Left ventricle myocardium superior (tissue), 1 donor: ENCODE measurements around the gene STAG3. TPM values are rescaled to one million over a fixed set of nuclear protein-coding genes. Genes with fewer than 3 reads are reported as not detected.

Experiments used
- ATAC-seq: fragments of 200-7000 bp; cut with Tn5 transposase; one replicate; pipeline ENCODE4 v1.9.1; 2020; ENCODE audit warnings: mild to moderate bottlenecking, moderate library complexity
- DNase-seq: peaks from one replicate; pipeline ENCODE4 v3.0.0-alpha.2; 2020
- intact Hi-C: fragments of 100-400 bp; cut with micrococcal nuclease; formaldehyde crosslinking; loops from one replicate; pipeline ENCODE4 v1.11.0; 2022
- total RNA-seq: library from RNA; stranded (reverse); fragmentation: NEBNext Ultra II Directional; extraction: Animal tissue kit (Norgen Biotek cat#: 25700); gene quantifications from one replicate; pipeline ENCODE4 v1.2.1, GENCODE V29; 2021
- donor health status: DM: no; HTN: yes; CAD: no; lungs with severe emphysema.

STAG3 gene
- total RNA-seq, 1 donor from 2014 or later, result 0.74 TPM

DNA sequence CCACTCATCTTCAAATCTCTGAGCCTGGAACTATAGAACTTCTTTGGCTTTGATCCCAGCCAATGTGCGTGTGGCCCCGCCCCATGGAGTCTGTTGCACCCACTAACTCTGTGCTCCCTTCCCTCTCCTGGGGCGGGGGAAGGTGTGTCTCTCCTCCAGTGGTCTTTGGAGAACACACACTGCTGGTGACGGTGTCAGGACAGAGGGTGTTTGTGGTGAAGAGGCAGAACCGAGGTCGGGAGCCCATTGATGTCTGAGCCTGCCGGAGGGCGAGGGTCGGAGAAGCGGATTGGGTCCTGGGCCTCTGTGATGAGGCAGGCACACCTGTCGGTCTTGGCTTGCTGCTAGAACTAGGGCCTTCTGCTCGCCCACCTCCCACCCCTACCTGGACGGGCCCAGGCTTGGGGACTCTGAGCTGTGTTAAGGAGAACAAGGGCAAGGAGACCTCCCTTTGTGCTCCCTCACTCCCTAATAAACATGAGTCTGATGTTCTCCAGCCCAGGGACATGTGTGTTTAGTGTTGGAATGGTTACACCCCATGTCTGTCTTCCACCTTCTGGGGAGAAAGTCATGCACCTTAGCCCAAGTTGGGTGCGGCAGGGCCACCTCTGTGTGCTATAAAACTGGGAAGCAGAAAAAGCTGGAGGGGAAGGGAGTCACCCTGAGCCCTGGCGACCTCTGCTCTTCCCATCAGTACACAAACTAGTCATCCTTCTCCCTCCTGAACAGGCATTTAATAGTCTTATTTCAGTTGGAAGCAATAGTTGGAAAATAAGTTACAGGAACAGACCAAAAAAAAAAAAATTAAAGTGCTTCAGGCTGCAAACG is 23.8 kb upstream of the STAG3 start:
- intact Hi-C loops, result no loop called here
- ATAC-seq, result no peak

DNA sequence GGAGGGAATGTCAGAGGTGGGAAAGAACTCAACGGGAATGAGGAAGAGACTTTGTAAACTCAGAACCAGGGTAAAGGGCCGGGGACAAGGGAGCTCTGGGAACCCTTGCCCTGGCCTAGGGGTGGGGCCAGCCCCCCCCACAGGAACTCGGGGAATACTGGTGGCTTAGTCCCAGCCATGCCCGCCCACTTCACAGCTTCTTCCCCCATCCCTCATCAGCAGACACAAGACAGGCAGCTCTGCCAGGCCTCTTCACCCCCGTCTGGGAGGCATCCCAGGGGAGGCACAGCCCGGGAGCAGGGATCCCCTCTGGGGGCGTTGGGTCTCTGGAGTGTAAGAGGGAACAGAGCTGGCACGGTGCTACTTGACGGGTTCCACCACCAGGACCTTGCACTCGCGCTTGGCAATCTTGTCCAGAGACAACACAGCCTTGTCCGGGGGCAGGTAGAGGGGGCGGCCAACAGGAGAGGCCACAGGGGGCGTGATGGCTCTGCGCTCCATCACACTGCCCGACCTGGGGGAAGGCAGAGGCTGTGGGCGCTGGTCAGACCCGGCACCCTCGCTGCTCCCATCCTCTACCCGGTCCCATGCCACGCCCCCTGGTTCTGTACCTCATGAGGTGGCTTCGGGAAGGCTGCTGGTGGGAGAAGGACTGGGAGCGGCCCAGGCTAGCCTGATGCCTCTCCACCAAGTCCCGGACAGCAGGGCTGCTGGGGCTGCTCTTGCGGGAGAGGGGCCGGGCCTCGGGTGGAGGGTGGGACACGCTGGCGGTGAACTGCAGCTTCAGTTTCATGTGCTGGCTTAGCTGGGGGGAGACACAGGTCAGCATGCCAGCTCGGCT is 22.8 kb upstream of the STAG3 start:
- intact Hi-C loops, result no loop called here
- no peak for ATAC-seq

More for the DNA sequence above, 23.8 kb upstream of the STAG3 start:
- DNase-seq, result peak; percentile 18

DNA sequence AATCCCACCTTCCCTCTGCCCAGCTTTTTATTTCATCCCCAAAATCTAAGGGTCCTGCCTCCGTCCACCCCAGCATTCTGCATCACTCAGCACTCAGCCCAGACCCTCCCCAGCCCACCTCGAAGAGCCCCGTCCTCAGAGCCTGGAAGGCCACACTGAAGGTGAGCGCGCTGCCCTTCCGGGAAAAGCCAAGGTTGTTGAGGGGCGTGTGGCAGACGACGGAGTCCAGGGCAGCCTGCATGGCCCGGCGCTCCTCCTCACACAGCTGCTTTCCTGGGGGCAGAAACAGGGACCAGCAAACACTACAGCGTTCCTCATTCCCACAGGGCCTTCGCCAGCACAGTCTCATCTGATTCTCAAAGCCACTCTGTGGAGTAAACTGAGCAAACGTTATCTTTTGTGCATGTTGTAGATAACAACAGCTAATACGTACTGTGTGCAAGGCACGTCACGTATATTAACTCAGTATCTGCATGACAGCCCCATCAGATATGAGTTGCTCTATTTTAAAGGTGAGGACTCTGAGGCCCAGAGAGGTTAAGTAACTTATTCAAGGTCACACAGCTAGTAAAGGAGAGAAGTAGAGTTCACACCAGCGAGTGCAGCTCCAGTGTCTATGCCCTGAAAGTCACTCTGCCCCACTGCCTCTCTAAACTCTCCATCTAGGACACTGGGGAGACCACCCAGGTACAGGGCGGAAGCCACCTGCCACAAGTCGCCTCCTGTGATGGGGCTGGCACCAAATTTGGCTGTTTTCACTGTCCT is 22.0 kb upstream of the STAG3 start:
- DNase-seq (peak; percentile 20), ATAC-seq (no peak)
- intact Hi-C loops, result no loop called here

More for the DNA sequence above, 22.8 kb upstream of the STAG3 start:
- peak; percentile 30 for DNase-seq

DNA sequence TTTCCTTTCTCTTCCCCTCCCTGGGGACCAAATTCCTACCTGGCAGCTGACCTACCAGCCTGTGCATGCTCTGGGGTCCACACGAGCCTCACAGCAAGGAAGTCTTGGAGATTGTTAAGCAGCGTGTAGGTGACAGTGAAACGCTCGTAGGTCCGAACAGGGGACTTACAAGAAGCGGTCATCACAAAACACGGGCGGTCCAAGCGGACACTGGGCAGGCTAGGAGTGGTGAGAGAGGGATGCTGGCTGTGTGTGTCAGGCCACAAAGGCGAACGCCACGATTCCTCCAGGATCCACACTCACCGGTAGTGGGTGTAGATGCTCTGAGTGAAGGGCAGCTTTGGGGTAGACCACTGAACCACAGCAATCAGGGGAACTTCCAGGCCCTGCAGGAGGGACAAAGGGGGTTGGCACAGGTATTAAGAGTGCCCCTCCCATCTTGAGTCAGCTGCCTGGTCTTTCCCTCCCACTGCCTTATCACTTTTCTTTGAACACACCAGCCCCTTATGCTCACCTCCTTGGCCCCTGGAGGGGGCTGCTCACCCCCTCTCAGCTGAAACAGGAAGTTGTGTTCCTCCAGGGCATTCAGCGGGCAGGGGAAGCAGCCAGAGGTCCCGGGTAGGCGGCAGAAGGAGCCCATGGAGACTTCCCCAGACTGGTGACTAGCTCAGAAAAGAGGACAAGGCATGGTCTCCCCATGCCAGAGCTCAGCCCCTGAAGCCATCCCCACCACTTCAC is 21.2 kb upstream of the STAG3 start:
- intact Hi-C loops, result no loop called here
- ATAC-seq, result no peak
- peak; percentile 29 for DNase-seq

DNA sequence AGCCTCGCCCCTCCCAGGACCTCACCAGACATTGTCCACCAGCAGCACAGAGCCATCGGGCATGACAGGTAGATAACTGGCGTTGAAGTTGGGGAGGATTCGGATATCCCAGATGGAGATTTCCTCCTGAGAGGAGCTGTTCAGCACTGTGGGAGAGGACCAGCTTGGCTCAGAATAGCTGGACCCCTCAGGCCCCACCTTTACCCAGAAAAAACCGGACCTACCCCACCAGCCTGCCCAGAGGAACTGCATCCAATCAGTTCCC is 20.7 kb upstream of the STAG3 start:
- ATAC-seq (no peak), DNase-seq (no peak)
- intact Hi-C loops, result no loop called here

DNA sequence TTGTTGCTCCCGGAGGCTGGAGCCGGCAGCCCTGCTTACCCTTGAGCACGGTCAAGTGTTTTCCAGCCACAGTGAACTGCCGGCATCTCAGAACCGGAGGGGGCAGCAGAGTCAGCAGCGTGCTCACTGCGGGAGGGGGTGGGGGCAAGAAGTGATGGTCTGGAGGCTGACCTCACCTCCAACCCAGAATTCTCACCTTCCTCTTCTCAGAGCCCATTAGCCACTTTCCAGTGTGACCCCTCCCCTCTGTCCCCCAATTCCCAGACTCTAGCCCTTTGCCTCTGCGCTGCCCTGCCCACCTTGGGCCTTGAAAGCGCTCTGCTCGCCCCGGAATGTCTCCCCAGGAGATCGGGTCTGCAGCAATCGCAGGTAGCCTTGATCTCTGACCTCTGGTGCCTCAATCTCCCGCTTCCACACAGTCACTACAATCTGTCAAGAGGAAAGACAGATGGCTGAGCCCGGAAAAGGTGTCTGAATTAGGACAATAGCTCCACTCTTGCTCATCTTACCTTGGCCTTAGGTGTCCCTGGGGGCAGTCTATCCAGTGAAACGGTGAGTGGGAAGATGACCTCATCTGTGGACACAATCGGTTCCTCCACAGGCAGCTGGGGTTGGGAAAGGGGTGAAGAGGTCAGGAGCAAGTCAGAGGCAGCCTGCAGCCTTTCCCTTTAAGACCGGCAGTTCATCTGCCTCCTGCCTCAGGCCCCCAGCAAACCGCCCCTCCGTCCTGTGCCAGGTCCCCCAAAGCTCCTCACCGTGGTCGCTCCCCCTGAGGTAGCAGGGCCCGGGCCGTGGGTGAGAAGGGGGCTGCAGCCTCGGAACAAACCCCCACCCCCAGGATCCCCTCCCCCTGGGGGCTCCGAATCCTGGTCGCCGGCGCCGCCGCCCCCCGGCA is 20.1 kb upstream of the STAG3 start:
- ATAC-seq (peak; percentile 11), DNase-seq (peak; percentile 41)
- intact Hi-C loops, result no loop called here

DNA sequence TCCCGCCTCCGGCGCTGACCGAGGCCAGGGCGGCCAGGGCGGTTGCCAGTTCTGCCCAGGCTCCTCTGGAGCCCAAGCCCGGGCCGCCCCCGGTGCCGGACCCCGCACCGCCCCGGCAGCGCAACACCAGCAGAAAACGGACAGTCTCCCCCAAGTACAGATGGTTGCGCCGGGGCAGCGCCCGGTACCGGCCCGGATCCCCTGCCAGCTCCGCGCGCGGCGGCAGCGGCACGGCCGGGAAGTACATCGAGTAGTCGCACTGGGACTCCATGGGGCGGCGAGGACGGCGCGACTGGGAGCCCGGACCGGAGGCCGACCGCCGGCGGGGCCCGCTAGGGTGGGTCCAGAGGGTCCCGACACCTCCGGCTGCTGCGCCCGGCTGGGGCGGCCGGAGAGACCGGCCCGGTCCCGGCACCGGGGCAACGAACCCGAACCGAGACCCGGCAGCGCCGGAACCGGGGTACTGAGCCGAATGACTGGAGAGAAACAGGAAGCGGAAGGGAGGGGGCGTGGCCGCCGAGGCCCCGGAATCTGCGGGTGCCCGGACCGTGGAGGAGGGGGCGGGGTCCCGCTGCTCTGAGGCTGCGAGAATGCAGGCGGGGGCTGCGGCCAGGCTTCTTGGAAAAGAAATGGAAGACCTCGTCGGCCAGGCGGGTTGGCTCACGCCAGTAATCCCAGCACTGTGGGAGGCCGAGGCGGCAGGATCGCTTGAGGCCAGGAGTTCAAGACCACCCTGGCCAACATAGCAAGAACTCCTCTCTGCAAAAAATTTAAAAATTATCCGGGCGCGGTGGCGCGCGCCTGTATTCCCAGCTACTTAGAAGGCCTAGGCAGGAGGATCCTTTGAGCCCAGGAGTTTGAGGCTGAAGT is 19.3 kb upstream of the STAG3 start, which contains the start of gene TRAPPC14:
TRAPPC14 (minus strand) TSS at position 495 of the 870 bp plus-strand sequence; CDS start at position 271, 224 bp downstream.
- peak; percentile 97 for DNase-seq
- peak; percentile 93 for ATAC-seq
- intact Hi-C loops, result no loop called here

DNA sequence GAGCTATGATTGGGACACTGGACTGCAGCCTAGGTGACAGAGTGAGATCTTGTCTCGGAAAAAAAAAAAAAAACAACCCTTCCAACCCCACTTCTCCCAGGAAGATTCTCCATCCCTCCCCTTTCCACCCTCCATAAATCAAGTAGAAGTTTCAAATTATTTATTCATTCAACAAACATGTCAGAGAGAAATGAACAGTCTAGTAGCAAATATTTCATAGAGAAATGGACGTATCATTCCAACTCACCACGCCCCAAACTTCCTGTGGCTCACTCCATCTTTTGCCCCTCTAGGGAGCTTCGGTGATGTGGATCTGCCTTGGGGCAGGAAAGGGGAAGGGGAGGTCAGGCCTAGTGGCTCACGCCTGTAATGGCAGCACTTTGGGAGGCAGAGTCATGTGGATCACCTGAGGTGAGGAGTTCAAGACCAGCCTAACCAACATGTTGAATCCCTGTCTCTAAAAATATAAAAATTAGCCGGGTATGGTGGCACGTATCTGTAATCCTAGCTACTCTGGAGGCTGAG is 18.6 kb upstream of the STAG3 start:
- DNase-seq (peak; percentile 4), ATAC-seq (no peak)
- intact Hi-C loops, result no loop called here

DNA sequence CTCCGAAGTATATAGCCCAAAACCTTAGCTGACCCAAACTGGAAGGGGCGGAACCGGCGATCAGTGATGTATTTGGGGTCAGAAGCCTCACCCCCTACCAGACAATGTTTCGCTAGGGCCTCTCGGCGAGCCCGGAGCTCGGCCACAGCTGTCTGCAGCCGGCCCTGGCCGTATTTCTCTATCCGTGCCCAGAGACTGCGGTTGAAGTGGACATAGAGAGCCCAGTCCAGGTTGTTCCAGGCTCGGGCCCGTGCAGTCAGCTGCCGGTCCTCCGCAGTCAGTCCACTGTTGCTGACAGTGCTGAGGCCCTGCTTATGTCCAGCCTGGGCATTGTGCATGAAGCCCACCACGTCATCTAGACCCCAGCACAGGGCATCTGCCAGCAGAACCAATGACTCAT is 17.7 kb upstream of the STAG3 start:
- intact Hi-C loops, result no loop called here
- DNase-seq (peak; percentile 26), ATAC-seq (no peak)

DNA sequence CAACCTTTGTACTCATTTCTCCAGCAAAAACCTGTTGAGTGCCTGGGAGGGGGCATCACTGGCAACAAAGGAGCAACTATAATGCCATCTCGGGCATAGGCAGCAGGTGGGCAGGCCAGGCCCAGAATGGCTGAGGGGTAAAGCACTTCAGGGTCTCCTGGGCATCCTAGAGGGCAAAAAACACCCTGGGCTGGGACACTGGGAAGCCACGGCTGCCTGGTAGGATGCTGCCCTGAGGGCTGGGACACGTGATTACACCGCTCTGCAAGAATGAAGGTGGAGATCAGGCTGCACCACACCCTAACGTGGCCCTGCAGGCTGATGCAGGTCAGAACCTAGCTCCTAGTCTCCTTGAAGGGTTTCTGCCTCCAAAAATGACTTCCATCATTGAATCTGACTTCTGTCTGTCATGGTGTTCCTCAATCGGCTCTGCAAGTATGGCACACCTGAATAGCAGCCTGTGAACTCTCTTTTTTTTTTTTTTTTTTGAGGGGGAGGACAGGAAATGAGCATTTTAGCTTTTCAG is 14.6 kb upstream of the STAG3 start:
- no peak for DNase-seq
- intact Hi-C loops, result no loop called here
- ATAC-seq, result no peak

DNA sequence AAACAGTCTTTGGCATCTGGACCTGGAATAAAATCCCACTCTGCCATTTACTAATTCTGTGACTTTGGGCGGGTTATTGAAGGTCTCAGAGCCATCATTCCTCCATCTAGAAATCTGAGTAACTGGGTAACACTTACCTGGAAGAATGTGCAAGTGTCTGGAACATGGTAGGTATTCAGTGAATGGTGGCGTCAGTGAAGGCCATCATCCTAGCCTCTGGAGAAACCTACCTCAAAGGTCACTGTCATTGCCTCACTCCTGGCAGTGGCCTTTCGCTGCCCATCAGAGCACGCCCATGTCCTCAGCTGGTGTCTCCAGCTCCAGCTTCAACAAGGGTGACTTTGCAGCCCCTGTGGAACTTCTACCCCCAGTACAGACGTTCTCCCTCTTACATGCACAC is 13.8 kb upstream of the STAG3 start:
- intact Hi-C loops, result no loop called here
- DNase-seq (no peak), ATAC-seq (no peak)

DNA sequence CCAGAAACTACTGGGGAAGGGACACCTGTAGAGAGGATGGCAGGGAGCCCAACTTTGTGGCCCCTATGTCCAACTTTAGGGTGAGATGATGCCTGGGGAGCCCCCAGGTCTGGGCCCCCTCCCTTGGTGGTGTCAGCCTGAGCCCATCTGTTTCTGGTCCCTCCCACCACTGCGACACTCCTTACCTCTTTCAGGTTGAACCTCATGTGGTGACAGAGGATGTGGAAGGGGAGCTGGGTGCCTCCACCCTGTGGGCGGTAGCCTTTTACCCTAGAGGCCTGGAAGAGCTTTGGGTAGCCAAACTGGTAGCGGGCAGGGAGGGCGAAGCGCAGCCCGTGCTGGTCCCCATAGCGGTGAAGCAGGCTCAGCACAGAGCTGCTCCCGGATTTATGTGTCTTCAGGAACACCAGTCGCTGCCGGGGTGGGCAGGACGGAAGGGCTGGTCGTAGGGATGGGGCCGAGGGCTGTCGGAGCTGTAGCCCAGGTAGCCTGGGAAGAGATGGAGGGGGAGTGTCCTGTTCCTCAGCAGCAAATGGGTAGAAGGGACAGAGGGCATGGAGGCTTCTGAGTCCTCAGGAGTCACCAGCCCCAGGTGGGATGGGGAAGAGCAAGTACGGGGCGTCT is 11.3 kb upstream of the STAG3 start:
- ATAC-seq (no peak), DNase-seq (no peak)
- intact Hi-C loops, result no loop called here

DNA sequence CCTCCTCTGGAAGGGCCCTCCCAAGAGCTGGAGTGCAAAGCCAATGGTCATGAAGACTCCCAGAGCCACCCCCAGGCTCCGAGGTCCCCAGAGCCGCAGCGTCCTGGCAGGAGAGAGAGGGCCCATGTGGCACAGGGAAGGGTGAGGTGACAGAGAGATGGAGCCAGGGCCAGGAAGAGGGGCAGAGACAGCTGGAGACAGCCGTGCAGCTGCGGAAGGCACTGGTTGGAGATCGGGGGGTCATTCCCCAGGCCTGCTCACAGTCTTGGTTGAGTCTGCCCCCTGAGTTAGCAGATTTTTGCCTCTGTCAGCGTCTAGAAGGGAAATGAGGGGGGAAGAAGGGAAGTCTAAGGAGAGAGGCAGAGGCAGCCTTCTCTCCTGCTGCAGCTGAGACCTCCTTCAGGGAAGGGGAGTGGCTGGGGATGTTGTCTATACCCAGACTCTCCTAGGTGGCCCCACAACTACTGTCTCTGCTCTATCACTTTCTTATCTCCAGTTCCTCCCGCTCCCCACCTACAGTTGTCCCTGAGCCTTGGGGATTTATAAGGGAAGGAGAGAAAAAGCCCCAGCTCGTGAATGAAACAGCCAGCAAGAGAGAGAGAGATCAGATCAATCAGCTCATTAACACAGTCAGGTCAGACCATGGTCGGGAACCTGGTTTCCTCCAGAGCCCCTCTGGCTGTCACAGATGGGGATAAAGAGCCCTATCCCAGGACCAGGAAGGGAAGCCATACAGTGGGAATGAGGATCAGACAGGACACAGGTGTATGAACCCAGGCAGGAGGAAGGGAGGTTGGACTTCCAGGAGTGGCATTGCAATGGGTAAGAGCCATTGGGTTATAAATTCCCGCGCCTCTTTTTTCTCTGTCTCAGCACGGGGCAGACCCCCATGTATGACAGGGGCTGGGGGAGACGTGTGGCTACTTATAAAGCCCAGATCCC is 10.5 kb upstream of the STAG3 start:
- DNase-seq (no peak), ATAC-seq (no peak)
- intact Hi-C loops, result no loop called here

DNA sequence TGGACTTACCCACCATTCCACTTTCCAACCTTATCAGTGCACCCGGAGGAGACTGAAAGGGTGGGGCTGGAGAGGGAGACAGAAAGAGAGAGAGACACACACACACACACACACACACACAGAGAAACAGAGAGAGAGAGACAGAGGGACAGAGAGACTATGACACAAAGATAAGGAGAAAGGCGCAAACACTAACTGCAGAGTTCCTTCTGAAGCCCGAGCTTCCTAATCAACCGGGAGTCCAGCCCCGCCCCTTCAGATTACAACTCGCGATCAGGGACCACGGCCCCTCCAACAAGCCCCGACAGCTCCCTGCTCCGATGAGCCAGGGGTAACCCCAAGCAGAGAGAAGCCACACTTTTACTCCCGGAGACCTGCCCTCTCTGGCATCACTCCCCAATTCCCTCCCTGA is 9.8 kb upstream of the STAG3 start:
- DNase-seq, result no peak
- ATAC-seq, result peak; percentile 50
- intact Hi-C loops, result no loop called here

DNA sequence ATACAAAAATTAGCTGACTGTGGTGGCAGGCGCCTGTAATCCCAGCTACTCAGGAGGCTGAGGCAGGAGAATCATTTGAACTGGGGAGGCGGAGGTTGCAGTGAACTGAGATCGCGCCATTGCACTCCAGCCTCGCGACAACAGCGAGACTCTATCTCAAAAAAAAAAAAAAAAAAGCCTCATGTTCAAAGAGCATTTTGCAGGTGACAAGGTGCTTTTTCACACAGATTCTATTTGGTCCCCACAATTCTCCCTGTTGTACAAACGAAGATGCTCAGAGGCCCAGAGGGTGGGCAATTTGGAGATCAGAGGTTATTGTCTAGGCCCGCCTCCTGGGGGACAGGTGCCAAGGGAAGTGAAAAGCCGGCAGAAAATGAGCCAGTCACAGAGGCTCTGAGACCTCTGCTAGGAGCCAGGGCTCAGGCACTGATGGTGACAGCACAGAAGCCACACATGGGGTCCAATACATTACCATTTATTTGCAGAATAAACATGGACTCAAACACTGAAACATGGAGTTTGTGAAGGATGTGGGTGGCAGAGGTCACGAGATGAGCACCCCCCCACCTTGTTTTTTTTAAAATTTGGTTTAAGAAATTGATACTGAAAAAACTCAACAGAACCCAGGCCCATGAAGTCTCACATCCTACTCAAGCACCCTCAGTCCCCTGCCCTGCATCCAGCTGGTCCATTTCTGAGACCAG is 8.4 kb upstream of the STAG3 start:
- intact Hi-C loops, result no loop called here
- no peak for ATAC-seq
- no peak for DNase-seq
